ENCODE measurements around the gene MAN1A1.

GRCh38 chr6:119132261-119132981 lies 217.1 kb downstream of the MAN1A1 start:
- TF ChIP-seq SIN3A (IDR thresholded peaks at IDR 0.05; ENCODE audit: borderline replicate concordance, insufficient read depth, low read length) (no peak), REST (IDR thresholded peaks at IDR 0.05; ENCODE audit: insufficient read depth in 1 of 2, low read depth in 2 of 2, low read length in 2 of 2) (no peak), FOXP2 (optimal IDR thresholded peaks at IDR 0.05; ENCODE audit: borderline replicate concordance, extremely low read depth, extremely low read length, insufficient read depth) (no peak), POLR2AphosphoS5 (IDR thresholded peaks at IDR 0.05; ENCODE audit: low read depth, low read length) (no peak)
